GM18499 (cell line): Measurements from ENCODE around the gene RBP5.
"Not testable (repeated sequence)": the region's sequence is repeated elsewhere in the genome, so short reads cannot be mapped to it uniquely, and the experiment has no call there.

Experiments used
- ATAC-seq: cut with Tn5 transposase; IDR thresholded peaks from one replicate; pipeline ENCODE4 v1.9.1; 2021; ENCODE audit warnings: moderate number of reproducible peaks; ENCODE audit not compliant: insufficient read depth, unreplicated experiment

RBP5 gene

DNA sequence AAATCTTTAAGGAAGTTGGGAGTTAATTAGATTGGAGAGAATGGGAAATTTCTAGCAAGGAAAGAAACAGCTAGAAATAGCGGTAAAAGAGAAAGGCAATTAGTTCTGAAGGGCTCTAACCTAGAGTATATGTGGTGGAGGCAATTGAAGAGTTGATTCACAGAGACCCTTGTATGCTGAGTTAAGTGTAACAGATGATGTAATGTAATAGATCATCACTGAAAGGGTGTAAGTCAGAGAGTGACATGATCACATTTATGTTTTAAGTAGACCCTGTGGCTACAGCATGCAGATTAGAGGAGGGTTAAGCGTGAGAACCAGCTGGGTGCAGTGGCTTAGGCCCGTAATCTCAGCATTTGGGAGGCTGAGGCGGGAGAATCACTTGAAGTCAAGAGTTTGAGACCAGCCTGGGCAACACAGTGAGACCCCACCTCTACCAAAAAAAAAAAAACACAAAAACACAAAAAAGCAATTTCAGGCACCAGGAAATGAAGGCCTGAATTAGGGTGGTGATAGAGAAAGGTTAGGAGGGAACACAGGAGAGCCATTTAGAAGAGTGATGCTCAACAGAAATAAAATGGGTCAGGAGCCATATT, 3.0 kb downstream of the RBP5 start:
- ATAC-seq: no peak

DNA sequence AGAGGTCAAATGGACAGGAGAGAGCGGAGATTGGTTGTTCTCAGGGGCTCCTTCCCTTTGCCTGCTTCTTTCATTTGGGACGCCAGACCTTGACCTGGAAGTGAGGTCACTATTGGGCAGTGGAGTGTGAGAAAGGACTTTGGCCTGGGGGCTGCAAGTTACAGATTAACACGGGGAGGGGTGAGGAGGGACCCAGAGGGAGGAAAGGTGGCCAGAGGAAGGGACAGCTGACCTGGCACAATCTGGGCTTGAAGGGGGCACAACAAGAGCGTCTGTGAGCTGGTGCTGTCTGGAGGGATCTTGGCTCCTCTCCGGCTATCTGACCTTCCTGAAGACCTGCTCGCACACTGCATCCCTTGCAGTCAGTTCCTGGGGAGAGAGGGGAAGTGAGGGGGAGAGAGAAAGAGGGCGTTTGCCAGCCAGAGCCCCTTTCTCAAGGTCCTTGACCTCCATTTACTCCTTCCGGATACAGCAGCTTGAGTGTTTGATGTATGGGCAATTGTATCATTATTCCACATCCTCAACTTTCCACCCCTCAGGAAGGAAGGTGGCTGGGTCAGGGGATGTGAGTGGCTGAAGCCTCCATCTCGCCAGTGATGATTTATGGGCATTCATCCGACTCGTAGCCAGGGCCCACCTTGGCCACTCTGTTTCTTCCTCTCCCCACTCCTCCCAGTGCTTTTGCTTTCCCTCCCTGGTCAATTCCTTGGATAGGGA, 4.7 kb downstream of the RBP5 start:
- ATAC-seq: no peak

DNA sequence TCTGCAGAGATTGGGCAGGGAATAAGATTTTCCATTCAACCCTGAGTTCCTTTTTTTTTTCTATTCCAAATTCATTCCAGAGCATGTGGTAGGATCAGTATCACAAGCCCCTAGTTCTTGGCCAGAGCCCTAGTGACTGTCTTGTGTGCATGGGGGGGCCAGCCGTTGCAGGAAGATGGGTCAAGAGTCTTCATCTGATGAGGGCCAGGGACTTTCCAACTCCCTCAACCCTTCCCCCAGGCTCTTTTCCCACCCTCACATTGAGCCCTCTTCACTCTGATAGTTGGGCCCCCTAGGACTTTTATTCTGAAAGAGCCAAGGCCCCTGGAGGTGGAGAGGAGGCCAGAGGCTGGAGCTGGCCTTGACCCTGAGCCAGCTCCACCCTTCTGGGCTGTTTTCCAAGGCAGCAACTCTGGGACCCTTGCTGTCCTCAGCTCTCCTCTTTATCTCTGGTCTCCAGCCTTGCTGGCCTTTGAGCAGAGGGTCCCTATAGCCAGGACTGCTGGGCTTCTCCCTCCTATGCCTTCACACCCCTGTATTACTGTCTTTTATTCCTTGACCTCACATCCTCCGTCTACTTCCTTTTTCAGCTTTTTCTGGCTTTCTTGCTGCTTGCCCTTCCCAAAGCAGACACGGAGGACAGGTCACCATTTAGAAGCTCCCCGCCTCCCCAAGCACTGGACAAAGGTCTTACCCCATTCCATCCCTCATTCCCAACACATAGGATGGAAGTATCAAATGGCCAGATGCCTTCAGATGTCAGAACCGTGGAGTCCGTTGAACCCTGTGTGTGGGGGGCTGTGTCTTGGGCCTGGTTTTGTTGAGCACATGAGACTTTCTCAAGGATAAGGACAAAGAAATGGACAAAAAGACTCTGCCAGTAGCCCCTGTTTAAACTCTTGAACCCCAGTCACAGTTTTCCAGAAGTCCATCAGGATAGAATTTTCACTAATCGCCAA, 5.6 kb downstream of the RBP5 start:
- ATAC-seq: no peak

- no peak for ATAC-seq
Measured at GRCh38 chr12:7121324-7121723, 7.4 kb downstream of the RBP5 start.

DNA sequence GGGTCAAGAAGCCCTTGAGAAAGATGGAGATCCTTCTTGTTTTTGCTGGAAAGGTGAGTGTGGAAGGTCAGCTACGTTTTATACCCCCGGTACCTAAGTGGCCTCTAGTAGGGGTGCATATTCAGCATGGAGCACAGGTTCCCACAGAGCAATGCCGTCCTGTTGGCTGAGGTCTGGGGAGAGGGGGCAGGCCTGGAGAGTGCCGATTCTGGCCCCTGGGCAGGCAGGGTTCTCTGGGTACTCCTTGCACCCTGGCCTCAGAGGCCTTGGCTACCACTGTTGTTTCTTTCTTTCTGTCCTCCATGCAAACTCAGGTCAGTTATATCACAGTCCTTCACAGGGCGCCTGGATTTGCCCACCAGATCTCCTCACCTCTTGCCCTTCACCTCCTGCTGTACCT, 8.5 kb downstream of the RBP5 start:
- no peak for ATAC-seq

DNA sequence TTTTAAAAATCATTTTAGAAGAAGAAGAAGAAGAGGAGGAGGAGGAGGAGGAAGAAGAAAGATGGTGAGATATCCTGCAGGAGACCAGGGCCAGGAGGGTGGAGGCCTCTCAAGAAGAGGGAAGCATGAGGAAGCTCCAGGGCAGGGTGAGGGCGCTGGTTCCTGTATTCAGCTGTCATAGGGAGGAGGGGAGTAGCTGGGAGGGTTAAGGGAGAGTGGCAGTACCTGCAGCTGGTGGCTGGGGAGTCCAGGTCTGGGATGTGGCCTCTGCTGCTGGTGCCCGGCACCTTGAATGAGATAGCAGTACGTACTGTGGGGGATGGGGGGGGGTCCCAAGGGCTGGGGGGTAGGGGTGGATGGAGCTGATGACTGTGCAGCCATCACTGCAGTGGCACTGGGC, 9.8 kb downstream of the RBP5 start:
- ATAC-seq: no peak

- no peak for ATAC-seq
Measured at GRCh38 chr12:7117670-7118069, 11.0 kb downstream of the RBP5 start.

- no peak for ATAC-seq
Measured at GRCh38 chr12:7116916-7117315, 11.8 kb downstream of the RBP5 start.

DNA sequence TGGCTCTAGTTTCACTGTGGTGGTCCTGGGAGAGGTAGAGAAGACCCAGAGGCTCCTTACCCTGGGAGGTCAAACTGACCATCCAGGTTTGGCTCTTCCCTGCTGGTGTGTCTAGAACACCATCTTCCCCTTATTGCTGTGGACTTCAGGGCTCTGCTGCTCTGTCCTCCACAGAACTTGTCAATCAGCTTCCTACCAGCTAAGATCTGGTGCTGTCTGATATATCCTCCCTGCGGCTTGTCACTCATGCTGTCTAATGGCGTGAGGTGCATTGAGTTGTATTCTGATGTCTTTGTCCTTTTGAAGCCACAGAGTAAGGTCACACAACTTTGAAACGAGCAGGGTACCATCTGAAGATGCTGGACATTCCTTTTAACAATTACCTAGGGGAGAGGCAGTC, 12.5 kb downstream of the RBP5 start:
- no peak for ATAC-seq

GRCh38 chr12:7114851-7115250, 13.8 kb downstream of the RBP5 start:
- no peak for ATAC-seq

DNA sequence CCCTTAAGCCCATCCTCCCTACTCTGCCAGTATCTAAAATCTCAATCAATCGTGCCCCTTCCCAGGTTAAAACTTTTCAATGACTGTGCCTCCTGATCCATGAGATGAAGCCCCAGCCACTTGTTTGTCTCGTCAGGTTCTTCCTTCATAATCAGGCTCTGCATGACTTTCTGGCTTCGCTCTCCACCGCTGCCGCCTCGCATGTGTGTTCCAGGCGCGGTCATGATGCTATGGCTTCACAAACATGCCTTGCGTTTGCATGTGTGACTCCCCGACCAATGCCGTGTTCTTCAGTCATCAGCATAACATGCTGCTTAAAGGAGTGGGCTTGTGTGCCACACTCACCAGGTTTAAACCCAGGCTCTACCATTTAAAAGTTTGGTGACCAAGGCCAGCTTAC, 14.7 kb downstream of the RBP5 start:
- no peak for ATAC-seq

GRCh38 chr12:7113389-7113871, 15.3 kb downstream of the RBP5 start:
- no peak for ATAC-seq

DNA sequence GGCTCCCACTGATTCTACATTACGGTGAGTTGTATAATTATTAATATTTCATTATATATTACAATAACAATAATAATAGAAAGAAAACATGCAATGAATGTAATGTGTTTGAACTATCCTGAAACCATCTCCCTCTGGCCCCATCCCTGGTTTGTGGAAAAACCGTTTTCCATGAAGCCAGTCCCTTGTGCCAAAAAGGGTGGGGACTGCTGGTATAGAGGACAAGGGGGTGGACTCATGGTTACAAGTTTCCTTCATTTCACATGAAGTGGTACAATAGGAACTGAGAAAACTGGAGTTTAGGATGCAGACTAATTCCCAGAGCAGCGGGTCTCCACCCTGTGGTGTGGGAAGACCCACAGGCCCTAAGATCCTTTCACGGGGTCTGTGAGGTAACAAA, 16.6 kb downstream of the RBP5 start:
- no peak for ATAC-seq

GRCh38 chr12:7110661-7111060, 18.0 kb downstream of the RBP5 start:
- no peak for ATAC-seq

- no peak for ATAC-seq
Measured at GRCh38 chr12:7109572-7109920, 19.1 kb downstream of the RBP5 start.

DNA sequence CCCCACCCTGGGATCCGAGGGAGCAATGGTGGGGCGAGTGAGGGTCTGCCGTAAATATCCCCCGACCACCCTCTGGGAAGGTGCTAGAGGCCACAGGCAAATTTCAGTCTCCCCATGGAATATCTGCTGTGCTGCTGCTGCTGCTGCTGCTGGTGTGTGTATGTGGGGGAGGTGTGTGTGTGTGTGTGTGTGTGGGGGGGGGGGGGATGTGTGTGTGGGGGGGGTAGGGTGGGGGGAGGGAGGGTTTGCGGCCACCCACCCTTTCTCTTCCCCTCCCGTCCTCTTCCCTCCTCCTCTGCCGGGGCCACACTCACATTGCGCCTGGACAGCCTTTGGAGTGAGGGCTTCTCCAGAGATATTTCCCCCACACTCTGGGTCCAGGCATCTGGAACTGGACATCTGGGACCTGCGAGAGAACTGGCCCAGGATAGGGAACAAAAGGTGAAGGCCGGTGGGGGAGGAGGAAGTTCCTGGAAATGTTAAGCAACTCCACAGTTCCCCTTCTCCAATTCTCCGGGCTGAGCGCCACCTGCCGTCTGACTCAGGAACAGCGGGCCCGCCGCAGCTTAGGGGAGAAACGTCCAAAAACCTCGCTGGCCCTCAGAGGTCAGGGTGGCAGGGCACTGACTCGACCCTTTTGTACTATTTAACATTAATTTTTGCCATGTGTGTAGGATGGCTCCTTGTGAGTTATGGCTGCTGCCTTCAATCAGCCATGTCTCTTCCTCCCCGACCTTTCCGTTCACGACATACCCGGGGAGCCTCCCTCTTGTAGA, 19.7 kb downstream of the RBP5 start, which contains the start of gene C1RL:
Gene C1RL (minus strand): TSS at position 419 of the 776 bp plus-strand sequence. CDS start 34 bp downstream, at position 385.
- no peak for ATAC-seq

- ATAC-seq: peak; percentile 48
Measured at GRCh38 chr12:7108003-7108795, 20.5 kb downstream of the RBP5 start.

DNA sequence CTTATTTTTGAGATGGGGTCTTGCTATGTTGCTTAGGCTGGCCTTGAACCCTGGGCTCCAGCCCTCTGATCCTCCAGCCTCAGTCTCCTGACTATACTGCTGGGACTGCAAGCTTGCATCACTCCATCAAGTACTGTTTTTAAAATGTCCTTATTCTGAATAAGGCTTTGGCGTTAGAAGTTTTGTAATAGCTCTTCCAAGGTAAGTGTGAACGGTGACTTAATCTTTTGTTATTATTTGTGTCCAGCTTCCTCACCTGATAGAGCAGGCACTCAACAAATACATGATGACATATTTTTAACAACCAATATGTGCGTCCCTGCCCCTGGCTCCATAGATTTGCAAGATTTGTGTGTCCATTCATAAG, 21.1 kb downstream of the RBP5 start:
- no peak for ATAC-seq

DNA sequence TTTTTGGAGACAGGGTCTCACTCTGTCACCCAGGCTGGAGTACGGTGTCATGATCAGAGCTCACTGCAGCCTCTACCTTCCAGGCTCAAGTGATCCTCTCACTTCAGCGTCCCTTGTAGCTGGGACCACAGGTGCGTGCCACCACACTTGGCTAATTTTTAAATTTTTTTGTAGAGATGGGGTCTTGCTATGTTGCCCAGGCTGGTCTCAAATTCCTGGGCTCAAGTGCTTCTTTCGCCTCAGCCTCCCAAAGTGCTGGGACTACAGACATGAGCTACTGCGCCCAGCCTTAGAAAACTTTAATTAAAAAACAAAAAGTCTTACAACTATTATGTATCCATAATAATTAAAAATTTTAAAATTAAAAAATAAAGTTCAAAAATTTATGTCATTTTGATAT, 21.5 kb downstream of the RBP5 start:
- not testable (repeated sequence) for ATAC-seq

DNA sequence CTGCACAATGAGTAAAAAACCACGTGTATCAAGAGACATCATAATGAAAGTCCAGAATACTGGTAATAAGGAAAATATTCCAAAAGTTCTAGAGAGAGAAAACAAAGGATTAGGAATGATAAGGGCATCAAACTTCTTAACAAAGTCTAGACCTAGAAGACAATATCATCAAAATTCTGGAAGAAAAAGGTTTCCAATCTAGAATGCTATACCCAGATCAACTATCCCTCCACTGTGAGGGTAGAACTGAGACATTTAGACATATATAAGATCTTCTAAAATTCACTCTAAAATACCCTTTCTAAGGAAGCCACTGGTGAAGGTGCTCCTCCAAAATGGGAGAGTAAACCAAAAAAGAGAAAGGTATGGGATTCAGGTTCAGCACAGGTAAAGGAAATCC, 22.6 kb downstream of the RBP5 start:
- no peak for ATAC-seq
